Activated CD4-positive, alpha-beta T cell treated with anti-CD3 and anti-CD28 coated beads for 1 hour (primary cell): ENCODE data around the gene POLR2L.

Experiments used
- DNase-seq: peaks from one replicate; pipeline ENCODE4 v3.0.0-alpha.2; 2020

The POLR2L gene

GRCh38 chr11:868394-868793 is 26.1 kb upstream of the POLR2L start:
- DNase-seq, result no peak

- no peak for DNase-seq
These were observed 25.6 kb upstream of the POLR2L start for GRCh38 chr11:867856-868358.

GRCh38 chr11:866481-866880 is 24.2 kb upstream of the POLR2L start:
- no peak for DNase-seq

GRCh38 chr11:865462-866430 is 23.4 kb upstream of the POLR2L start:
- no peak for DNase-seq

- DNase-seq, result no peak
These were observed 22.6 kb upstream of the POLR2L start for GRCh38 chr11:864898-865297.

GRCh38 chr11:863910-864827 is 21.8 kb upstream of the POLR2L start:
- DNase-seq, result no peak

GRCh38 chr11:863023-863909 is 20.9 kb upstream of the POLR2L start:
- no peak for DNase-seq

GRCh38 chr11:862696-863022 is 20.3 kb upstream of the POLR2L start:
- no peak for DNase-seq

- no peak for DNase-seq
These were observed 19.8 kb upstream of the POLR2L start for GRCh38 chr11:862081-862661.

- DNase-seq, result no peak
These were observed 18.8 kb upstream of the POLR2L start for GRCh38 chr11:861105-861479.

GRCh38 chr11:860234-861104 is 18.1 kb upstream of the POLR2L start:
- DNase-seq, result no peak

GRCh38 chr11:859394-860131 is 17.2 kb upstream of the POLR2L start:
- DNase-seq, result no peak

- DNase-seq, result no peak
These were observed 16.5 kb upstream of the POLR2L start for GRCh38 chr11:858762-859339.

- no peak for DNase-seq
These were observed 15.9 kb upstream of the POLR2L start for GRCh38 chr11:858053-858761.

GRCh38 chr11:856397-856796 is 14.1 kb upstream of the POLR2L start:
- no peak for DNase-seq

- no peak for DNase-seq
These were observed 13.5 kb upstream of the POLR2L start for GRCh38 chr11:855796-856195.

GRCh38 chr11:855330-855674 is 13.0 kb upstream of the POLR2L start:
- DNase-seq, result no peak

- DNase-seq, result no peak
These were observed 12.4 kb upstream of the POLR2L start for GRCh38 chr11:854601-855329.
